ENCODE results near the gene ZNF43. TPM values are rescaled to one million over a fixed set of nuclear protein-coding genes. Genes with fewer than 3 reads are reported as not detected.

ZNF43 gene
- total and polyA plus RNA-seq, 2 donors (not counting 1 experiment from before 2014, with no cell fraction given), result 10.8 to 59.8 TPM

DNA sequence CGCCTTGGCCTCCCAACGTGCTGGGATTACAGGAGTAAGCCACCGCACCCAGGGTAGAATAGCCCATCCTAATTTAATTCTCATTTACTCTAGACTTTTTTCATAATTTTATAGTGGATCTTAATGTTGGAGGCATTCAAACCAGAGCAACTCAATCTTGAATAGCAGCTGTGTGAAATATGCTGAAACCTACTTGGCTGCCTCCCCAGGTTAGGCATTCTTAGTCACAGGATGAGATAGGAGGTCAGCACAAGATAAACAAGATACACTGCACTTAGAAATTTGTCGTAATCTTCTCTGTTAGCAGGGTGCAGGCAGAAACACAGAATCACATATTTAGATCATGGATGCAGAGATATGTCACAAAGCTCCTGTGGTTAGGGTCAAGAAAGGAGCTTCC lies 2.7 kb upstream of the ZNF43 start:
- intact Hi-C loops (cut with micrococcal nuclease), result loop anchor here (5.0 to 10.0 kb wide), 3 partner anchors 331 to 1436 kb away; partner anchors contain the start of genes ZNF429 and ZNF493
- Mint-ChIP-seq H3K4me3 (no peak overlapping the region), H3K27me3 (no peaks in the 10 kb centered on the region), H3K4me1 (peaks cover 18% of the 10 kb centered on the region), H3K27ac (no peak overlapping the region), H3K9me3 (ENCODE audit: insufficient read depth) (no peaks in the 10 kb centered on the region)
- Histone ChIP-seq H3K27ac (ENCODE audit: low read length in 2 of 2) (no peak overlapping the region), H3K36me3 (replicated peaks in 1 of 2; ENCODE audit: control extremely low read depth in 1 of 2, control insufficient read depth in 1 of 2, extremely low read depth in 1 of 2, insufficient read depth in 2 of 2, low read length in 1 of 2) (peaks cover 5 to 28% of the 10 kb centered on the region in 2 experiments), H3K79me2 (ENCODE audit: control insufficient read depth, insufficient read depth, low read length) (peaks cover 22% of the 10 kb centered on the region), H3K4me2 (replicated peaks; ENCODE audit: low read depth, low read length, poor library complexity, severe bottlenecking) (no peak overlapping the region), H2AFZ (ENCODE audit: insufficient read depth, low read depth, low read length, poor library complexity, severe bottlenecking) (no peak overlapping the region), H4K20me1 (ENCODE audit: control insufficient read depth, insufficient read depth, low read length, poor library complexity, severe bottlenecking) (no peaks in the 10 kb centered on the region), H3K9me3 (ENCODE audit: control extremely low read depth in 1 of 3, control insufficient read depth in 2 of 3, insufficient read depth in 1 of 3, low read length in 2 of 3) (peaks cover 0 to under 1% (median 0%) of the 10 kb centered on the region in 3 donors), H3K27me3 (replicated peaks in 1 of 4; ENCODE audit: control extremely low read depth in 1 of 4, control insufficient read depth in 3 of 4, insufficient read depth in 4 of 4, low read length in 3 of 4) (no peaks in the 10 kb centered on the region), H3K9ac (ENCODE audit: low read length) (no peak overlapping the region), H3K4me3 (ENCODE audit: control extremely low read depth in 1 of 5, extremely low read depth in 1 of 5, insufficient read depth in 1 of 5, low read depth in 2 of 5, low read length in 4 of 5) (no peak overlapping the region), H3K4me1 (ENCODE audit: control insufficient read depth in 2 of 2, insufficient read depth in 2 of 2, low read length in 2 of 2) (peaks cover 4 to 17% of the 10 kb centered on the region in 2 donors)
- POLR2A ChIA-PET, result interaction anchor here (1.8 kb wide), 1 partner anchor 13 kb away, joined by 8 read pairs; no protein-coding TSS in a partner anchor
- no CpG with 5 or more reads among the region's 4 CpGs for WGBS (ENCODE audit: insufficient coverage)
- DNase-seq (no peak), ATAC-seq (ENCODE audit: low read depth) (no peak)
- CTCF ChIA-PET, result no interaction called here
- TF ChIP-seq EZH2 (IDR thresholded peaks at IDR 0.05; ENCODE audit: borderline replicate concordance, insufficient read depth, low read depth, low read length, poor library complexity, severe bottlenecking), result no peak
- TF ChIP-seq, protein P1, sequence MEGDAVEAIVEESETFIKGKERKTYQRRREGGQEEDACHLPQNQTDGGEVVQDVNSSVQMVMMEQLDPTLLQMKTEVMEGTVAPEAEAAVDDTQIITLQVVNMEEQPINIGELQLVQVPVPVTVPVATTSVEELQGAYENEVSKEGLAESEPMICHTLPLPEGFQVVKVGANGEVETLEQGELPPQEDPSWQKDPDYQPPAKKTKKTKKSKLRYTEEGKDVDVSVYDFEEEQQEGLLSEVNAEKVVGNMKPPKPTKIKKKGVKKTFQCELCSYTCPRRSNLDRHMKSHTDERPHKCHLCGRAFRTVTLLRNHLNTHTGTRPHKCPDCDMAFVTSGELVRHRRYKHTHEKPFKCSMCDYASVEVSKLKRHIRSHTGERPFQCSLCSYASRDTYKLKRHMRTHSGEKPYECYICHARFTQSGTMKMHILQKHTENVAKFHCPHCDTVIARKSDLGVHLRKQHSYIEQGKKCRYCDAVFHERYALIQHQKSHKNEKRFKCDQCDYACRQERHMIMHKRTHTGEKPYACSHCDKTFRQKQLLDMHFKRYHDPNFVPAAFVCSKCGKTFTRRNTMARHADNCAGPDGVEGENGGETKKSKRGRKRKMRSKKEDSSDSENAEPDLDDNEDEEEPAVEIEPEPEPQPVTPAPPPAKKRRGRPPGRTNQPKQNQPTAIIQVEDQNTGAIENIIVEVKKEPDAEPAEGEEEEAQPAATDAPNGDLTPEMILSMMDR (IDR thresholded peaks at IDR 0.05), result no peak

DNA sequence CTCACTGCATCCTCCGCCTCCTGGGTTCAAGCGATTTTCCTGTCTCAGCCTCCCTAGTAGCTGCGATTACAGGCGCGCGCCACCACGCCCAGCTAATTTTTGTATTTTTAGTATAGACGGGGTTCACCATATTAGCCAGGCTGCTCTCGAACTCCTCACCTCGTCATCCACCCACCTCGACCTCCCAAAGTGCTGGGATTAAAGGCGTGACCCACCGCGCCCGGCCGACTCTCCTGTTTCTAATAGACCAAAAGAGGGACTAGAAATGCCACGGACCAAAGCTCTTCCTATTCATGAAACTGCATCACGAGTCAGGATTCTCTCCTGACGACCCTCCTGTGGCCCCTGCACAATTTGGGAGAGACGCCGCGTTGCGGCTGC lies 563 bp downstream of the ZNF43 start:
- ChIA-PET CTCF (interaction anchor here (1.0 to 1.4 kb wide), 3 partner anchors 16 to 352 kb away, joined by 3 to 4 read pairs (median 4); partner anchors contain the start of gene ZNF100), POLR2A (interaction anchor here (0.6 to 2.4 kb wide), 6 partner anchors 12 to 1270 kb away, joined by 4 to 12 read pairs (median 6); partner anchors contain the start of genes ZNF100, ZNF429, ZNF493 and ZNF737)
- Mint-ChIP-seq H3K27ac (peak overlapping the region; percentile 99), H3K4me1 (peaks cover 34% of the 10 kb centered on the region), H3K27me3 (no peaks in the 10 kb centered on the region), H3K9me3 (ENCODE audit: insufficient read depth) (no peaks in the 10 kb centered on the region), H3K4me3 (peak overlapping the region; percentile 99)
- no peak for ATAC-seq (ENCODE audit: low read depth)
- Histone ChIP-seq H3K9me3 (ENCODE audit: control extremely low read depth in 1 of 3, control insufficient read depth in 2 of 3, insufficient read depth in 1 of 3, low read length in 2 of 3) (peaks cover 2 to 16% (median 7%) of the 10 kb centered on the region in 3 donors), H3K4me1 (ENCODE audit: control insufficient read depth in 2 of 2, insufficient read depth in 2 of 2, low read length in 2 of 2) (peaks cover 4 to 17% of the 10 kb centered on the region in 2 donors), H3K36me3 (replicated peaks in 1 of 2; ENCODE audit: control extremely low read depth in 1 of 2, control insufficient read depth in 1 of 2, extremely low read depth in 1 of 2, insufficient read depth in 2 of 2, low read length in 1 of 2) (peaks cover 3 to 10% of the 10 kb centered on the region in 2 experiments), H2AFZ (ENCODE audit: insufficient read depth, low read depth, low read length, poor library complexity, severe bottlenecking) (peak overlapping the region; percentile 91), H3K27me3 (replicated peaks in 1 of 4; ENCODE audit: control extremely low read depth in 1 of 4, control insufficient read depth in 3 of 4, insufficient read depth in 4 of 4, low read length in 3 of 4) (no peaks in the 10 kb centered on the region), H3K79me2 (ENCODE audit: control insufficient read depth, insufficient read depth, low read length) (peaks cover 51% of the 10 kb centered on the region), H3K4me3 (ENCODE audit: control extremely low read depth in 1 of 5, extremely low read depth in 1 of 5, insufficient read depth in 1 of 5, low read depth in 2 of 5, low read length in 4 of 5) (peak overlapping the region; percentile 61 to 96 (median 74)), H3K27ac (ENCODE audit: low read length in 2 of 2) (peak overlapping the region; percentile 81 to 93), H3K9ac (ENCODE audit: low read length) (peak overlapping the region; percentile 92), H4K20me1 (ENCODE audit: control insufficient read depth, insufficient read depth, low read length, poor library complexity, severe bottlenecking) (no peaks in the 10 kb centered on the region), H3K4me2 (replicated peaks; ENCODE audit: low read depth, low read length, poor library complexity, severe bottlenecking) (peak overlapping the region; percentile 94)
- no peak for TF ChIP-seq EZH2 (IDR thresholded peaks at IDR 0.05; ENCODE audit: borderline replicate concordance, insufficient read depth, low read depth, low read length, poor library complexity, severe bottlenecking)
- TF ChIP-seq, protein P1 (IDR thresholded peaks at IDR 0.05), result no peak
- intact Hi-C loops (cut with micrococcal nuclease), result loop anchor here (5.0 to 10.0 kb wide), 3 partner anchors 328 to 1439 kb away; partner anchors contain the start of genes ZNF429 and ZNF493
- 4% methylated on average over 14 of the region's 23 CpGs for WGBS (ENCODE audit: insufficient coverage)
- DNase-seq, result no peak
